CD4-positive, CD25-positive, alpha-beta regulatory T cell (primary cell): ENCODE measurements around the gene MTHFD1. TPM values are rescaled to one million over a fixed set of nuclear protein-coding genes. Genes with fewer than 3 reads are reported as not detected.

ENCODE experiments used
- ATAC-seq, 2 donors: fragments of 150-1000 bp; cut with Tn5 transposase; one replicate each; pipeline ENCODE4 v1.10.0; 2021; ENCODE audit warnings: low read depth in 2 of 2, moderate number of reproducible peaks in 2 of 2, moderate library complexity in 1 of 2
- DNase-seq, 3 donors: peaks; one replicate each; pipeline versions ENCODE4 v3.0.0 to v3.0.0-alpha.2; 2012 to 2022; ENCODE audit warnings: mixed read lengths in 1 of 3
- H3K27ac ChIP-seq: one replicate; pipeline ENCODE4 v1.7.0; 2013; ENCODE audit warnings: mild to moderate bottlenecking, low read length; ENCODE audit not compliant: insufficient read depth, poor library complexity, severe bottlenecking
- H3K27me3 ChIP-seq: one replicate; pipeline ENCODE4 v1.7.0; 2013; ENCODE audit warnings: low read length; ENCODE audit not compliant: control insufficient read depth, insufficient read depth
- H3K36me3 ChIP-seq: one replicate; pipeline ENCODE4 v1.7.0; 2013; ENCODE audit warnings: mild to moderate bottlenecking, low read length, moderate library complexity; ENCODE audit not compliant: control insufficient read depth, insufficient read depth
- H3K4me1 ChIP-seq: 2 replicates; pipeline ENCODE4 v1.7.0; 2013; ENCODE audit warnings: mild to moderate bottlenecking, low read length; ENCODE audit not compliant: insufficient read depth, control insufficient read depth, poor library complexity, severe bottlenecking
- H3K4me3 ChIP-seq: one replicate; pipeline ENCODE4 v1.7.0; 2013; ENCODE audit warnings: low read depth, mild to moderate bottlenecking, low read length, moderate library complexity
- H3K9me3 ChIP-seq, 2 experiments: 1 replicate in 1 of 2; 2 replicates in 1 of 2; pipeline ENCODE4 v1.7.0; 2013; ENCODE audit warnings: low read length in 2 of 2, mild to moderate bottlenecking in 1 of 2, moderate library complexity in 1 of 2; ENCODE audit not compliant: control insufficient read depth in 2 of 2
- H3K27ac Mint-ChIP-seq, 3 donors: one replicate each; pipeline ENCODE4 v1.8.0; 2020 to 2022; ENCODE audit warnings: mild to moderate bottlenecking in 3 of 3, mixed read lengths in 3 of 3, moderate library complexity in 2 of 3
- H3K27me3 Mint-ChIP-seq: one replicate; pipeline ENCODE4 v1.8.0; 2022; ENCODE audit warnings: mild to moderate bottlenecking, mixed read lengths
- H3K36me3 Mint-ChIP-seq: one replicate; pipeline ENCODE4 v1.8.0; 2020; ENCODE audit warnings: mixed read lengths
- H3K4me1 Mint-ChIP-seq, 4 donors: one replicate each; pipeline ENCODE4 v1.8.0; 2020 to 2022; ENCODE audit warnings: mixed read lengths in 4 of 4, mild to moderate bottlenecking in 1 of 4
- H3K4me3 Mint-ChIP-seq, 4 donors: one replicate each; pipeline ENCODE4 v1.8.0; 2020 to 2022; ENCODE audit warnings: mild to moderate bottlenecking in 4 of 4, mixed read lengths in 4 of 4, moderate library complexity in 3 of 4
- H3K9me3 Mint-ChIP-seq, 7 donors: one replicate each; pipeline ENCODE4 v1.8.0; 2020 to 2022; ENCODE audit warnings: mixed read lengths in 7 of 7, mild to moderate bottlenecking in 3 of 7, moderate library complexity in 2 of 7
- polyA plus RNA-seq, 4 donors: library from polyadenylated mRNA; unstranded; fragments of 300-500 nt; fragmentation: Illumina TruSeq; gene quantifications; one replicate each; pipeline ENCODE4 v1.2.3, GENCODE V29; 2021
- total RNA-seq: library from RNA; stranded (reverse); gene quantifications from one replicate; pipeline ENCODE4 v1.2.3, GENCODE V29; 2022

Gene MTHFD1
- total and polyA plus RNA-seq, 5 donors from 2014 or later: 38.7 to 60.4 (median 40.3) TPM

DNA sequence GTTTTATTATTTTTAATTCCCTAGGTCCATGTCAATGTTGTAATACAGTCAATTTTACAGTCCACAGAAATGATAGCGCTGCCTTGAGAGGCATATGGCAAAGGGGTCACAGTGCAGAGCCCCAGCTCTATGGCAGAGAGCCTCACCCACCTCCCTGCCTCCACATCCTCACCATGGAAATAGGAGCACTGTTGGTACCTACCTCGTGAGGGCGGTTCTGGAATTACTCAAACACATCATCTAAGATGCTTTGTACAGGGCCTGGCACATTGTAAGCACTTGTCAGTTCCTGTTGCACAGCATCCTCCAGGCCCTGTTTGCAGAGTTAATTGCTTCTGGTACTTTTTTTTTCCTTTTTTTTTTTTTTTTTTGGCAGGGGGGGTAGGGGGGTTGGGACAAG is 73.1 kb downstream of the MTHFD1 start:
- no peaks in the 10 kb centered on the region for H3K9me3 Mint-ChIP-seq
- H3K27me3 Mint-ChIP-seq: no peaks in the 10 kb centered on the region
- DNase-seq: no peak
- H3K4me3 Mint-ChIP-seq: no peak overlapping the region
- no peak for ATAC-seq
- Histone ChIP-seq H3K27ac (no peak overlapping the region), H3K9me3 (no peaks in the 10 kb centered on the region), H3K27me3 (no peaks in the 10 kb centered on the region), H3K36me3 (peaks cover 5% of the 10 kb centered on the region), H3K4me3 (no peak overlapping the region), H3K4me1 (peaks cover 19% of the 10 kb centered on the region)
- peaks cover 11 to 32% (median 19%) of the 10 kb centered on the region in 4 donors for H3K4me1 Mint-ChIP-seq
- peaks cover 9% of the 10 kb centered on the region for H3K36me3 Mint-ChIP-seq
- no peak overlapping the region for H3K27ac Mint-ChIP-seq

GRCh38 chr14:64463195-64463594 is 75.0 kb downstream of the MTHFD1 start:
- Histone ChIP-seq H3K27ac (no peak overlapping the region), H3K27me3 (no peaks in the 10 kb centered on the region), H3K36me3 (peaks cover 5% of the 10 kb centered on the region), H3K4me3 (no peak overlapping the region), H3K4me1 (peaks cover 37% of the 10 kb centered on the region), H3K9me3 (no peaks in the 10 kb centered on the region)
- H3K4me3 Mint-ChIP-seq: peak overlapping the region in 1 of 4 donors; percentile 86
- DNase-seq (no peak), ATAC-seq (no peak)
- H3K27ac Mint-ChIP-seq: no peak overlapping the region
- H3K36me3 Mint-ChIP-seq: peaks cover 5% of the 10 kb centered on the region
- no peaks in the 10 kb centered on the region for H3K27me3 Mint-ChIP-seq
- H3K4me1 Mint-ChIP-seq: peaks cover 26 to 49% (median 35%) of the 10 kb centered on the region in 4 donors
- H3K9me3 Mint-ChIP-seq: no peaks in the 10 kb centered on the region

DNA sequence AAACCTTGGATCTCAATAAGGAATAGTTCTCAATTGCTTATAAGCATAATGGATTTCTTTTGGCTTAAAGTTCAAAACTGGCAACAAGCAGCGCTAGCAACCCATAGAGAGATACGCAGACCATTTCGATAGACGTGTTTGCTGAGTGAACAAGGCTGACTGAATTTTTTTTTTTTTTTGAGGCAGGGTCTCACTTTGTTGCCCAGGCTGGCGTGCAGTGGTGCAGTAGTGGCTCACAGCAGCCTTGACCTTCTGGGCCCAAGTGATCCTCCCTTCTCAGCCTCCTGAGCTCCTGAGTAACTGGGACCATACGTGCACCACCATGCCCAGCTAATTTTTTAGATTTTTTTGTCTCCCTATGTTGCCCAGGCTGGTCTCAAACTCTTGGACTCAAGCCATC is 75.7 kb downstream of the MTHFD1 start:
- Mint-ChIP-seq H3K9me3 (no peaks in the 10 kb centered on the region), H3K4me3 (peak overlapping the region; percentile 29 to 88 (median 82)), H3K27ac (peak overlapping the region in 2 of 3 donors; percentile 18 to 77), H3K36me3 (peaks cover 5% of the 10 kb centered on the region), H3K4me1 (peaks cover 29 to 56% (median 39%) of the 10 kb centered on the region in 4 donors), H3K27me3 (no peaks in the 10 kb centered on the region)
- peaks cover 5% of the 10 kb centered on the region for H3K36me3 ChIP-seq
- H3K9me3 ChIP-seq: no peaks in the 10 kb centered on the region
- ATAC-seq (no peak), DNase-seq (no peak)
- no peaks in the 10 kb centered on the region for H3K27me3 ChIP-seq
- H3K4me1 ChIP-seq: peaks cover 38% of the 10 kb centered on the region
- H3K27ac ChIP-seq: no peak overlapping the region
- H3K4me3 ChIP-seq: no peak overlapping the region

GRCh38 chr14:64464651-64465050 is 76.5 kb downstream of the MTHFD1 start:
- peaks cover 5% of the 10 kb centered on the region for H3K36me3 ChIP-seq
- Mint-ChIP-seq H3K27ac (peak overlapping the region; percentile 48 to 77 (median 66)), H3K27me3 (no peaks in the 10 kb centered on the region), H3K9me3 (peaks cover 0 to 1% (median 0%) of the 10 kb centered on the region in 7 donors), H3K36me3 (peaks cover 5% of the 10 kb centered on the region), H3K4me3 (peak overlapping the region; percentile 86 to 91 (median 88)), H3K4me1 (peaks cover 29 to 60% (median 40%) of the 10 kb centered on the region in 4 donors)
- H3K27ac ChIP-seq: peak overlapping the region; percentile 1
- no peak for ATAC-seq
- H3K4me1 ChIP-seq: peaks cover 38% of the 10 kb centered on the region
- no peaks in the 10 kb centered on the region for H3K9me3 ChIP-seq
- H3K4me3 ChIP-seq: peak overlapping the region; percentile 77
- no peak for DNase-seq
- H3K27me3 ChIP-seq: no peaks in the 10 kb centered on the region

DNA sequence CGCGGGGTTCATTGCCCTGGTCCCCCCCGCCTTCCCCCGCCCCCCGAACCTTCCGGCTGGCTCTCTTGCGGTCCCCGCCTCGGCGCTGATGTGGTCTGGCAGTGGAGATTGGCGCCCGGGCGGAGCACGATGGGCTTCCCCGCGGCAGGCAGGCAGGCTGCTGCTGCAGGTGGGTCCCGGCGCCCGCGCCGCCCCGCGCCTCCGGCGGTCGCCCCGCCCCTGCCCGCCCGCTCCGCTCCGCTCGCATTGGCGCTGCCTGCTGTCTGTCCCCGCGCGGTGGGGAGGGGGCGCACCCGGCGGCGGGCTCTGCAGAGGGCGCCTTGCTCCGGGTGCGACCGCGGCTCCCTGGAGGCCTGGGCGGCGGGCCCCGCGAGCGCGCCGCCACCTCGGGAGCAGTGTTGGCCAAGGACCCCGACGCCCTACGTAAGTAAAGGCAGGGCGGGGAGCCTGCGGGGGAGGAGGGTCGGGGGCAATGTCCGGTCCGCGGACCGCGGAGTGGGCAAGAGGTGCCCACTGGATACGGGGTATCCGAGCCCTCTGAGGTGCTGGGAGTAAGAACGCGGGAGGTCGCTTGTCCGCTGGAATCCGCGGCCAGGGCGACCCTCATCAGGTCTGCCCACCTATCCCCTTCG is 77.2 kb downstream of the MTHFD1 start, which contains the start of gene AKAP5:
Gene AKAP5 (plus strand): TSS at position 309 of the 632 bp plus-strand sequence. CDS start 2,896 bp downstream, outside the sequence.
- Histone ChIP-seq H3K27ac (peak within 1 kb of the TSS; percentile 7), H3K4me3 (peak within 1 kb of the TSS; percentile 77), H3K27me3 (no peaks in the 10 kb centered on the region), H3K36me3 (peaks cover 5% of the 10 kb centered on the region), H3K4me1 (peaks cover 38% of the 10 kb centered on the region), H3K9me3 (no peaks in the 10 kb centered on the region)
- Mint-ChIP-seq H3K4me3 (peak within 1 kb of the TSS; percentile 88 to 94 (median 90)), H3K27ac (peak within 1 kb of the TSS; percentile 75 to 80 (median 78)), H3K4me1 (peaks cover 25 to 56% (median 39%) of the 10 kb centered on the region in 4 donors), H3K36me3 (no peaks in the 10 kb centered on the region), H3K27me3 (no peaks in the 10 kb centered on the region), H3K9me3 (peaks cover 0 to 1% (median 0%) of the 10 kb centered on the region in 7 donors)
- DNase-seq (peak; percentile 56 to 68 (median 67)), ATAC-seq (peak; percentile 81)

DNA sequence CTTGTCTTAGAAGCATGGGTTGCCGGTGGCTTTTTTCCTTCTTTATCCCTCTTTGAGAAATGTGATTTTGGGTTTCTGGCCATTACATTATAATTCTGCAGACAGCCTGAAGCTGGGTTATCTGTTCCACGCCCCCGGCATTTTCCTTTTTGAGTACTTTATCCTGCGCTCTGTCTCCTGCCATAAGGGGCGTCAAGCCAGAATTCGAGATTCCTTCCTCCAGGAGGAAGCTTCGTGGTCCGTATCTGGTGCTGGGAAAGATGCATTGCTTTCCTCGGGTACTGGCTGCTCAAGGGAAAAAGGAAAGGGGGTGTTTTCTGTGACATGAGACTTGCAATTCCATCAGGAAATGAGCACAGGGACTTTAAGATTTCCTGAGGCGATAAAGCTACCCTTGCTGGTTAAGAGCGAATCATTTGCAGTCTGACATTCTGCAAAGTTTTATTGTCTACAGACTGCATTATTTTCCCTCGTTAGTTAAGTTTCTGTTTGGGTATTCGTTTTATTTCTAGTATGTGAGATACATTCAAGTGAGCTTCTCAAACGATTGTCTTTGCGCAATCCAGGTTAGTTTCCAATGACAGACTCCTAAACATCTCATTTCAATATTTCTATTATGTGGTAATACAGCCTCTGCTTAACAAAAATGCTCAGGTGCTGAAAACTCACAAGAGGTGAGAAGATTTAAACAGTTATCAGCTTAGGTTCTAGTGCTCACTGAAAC is 77.8 kb downstream of the MTHFD1 start:
- H3K4me1 Mint-ChIP-seq: peaks cover 25 to 52% (median 39%) of the 10 kb centered on the region in 4 donors
- DNase-seq (peak in 1 of 3 donors; percentile 12), ATAC-seq (no peak)
- H3K36me3 ChIP-seq: peaks cover 5% of the 10 kb centered on the region
- no peaks in the 10 kb centered on the region for H3K9me3 ChIP-seq
- H3K27ac ChIP-seq: peak overlapping the region; percentile 7
- H3K4me3 ChIP-seq: peak overlapping the region; percentile 74
- no peaks in the 10 kb centered on the region for H3K36me3 Mint-ChIP-seq
- H3K27me3 ChIP-seq: no peaks in the 10 kb centered on the region
- H3K27me3 Mint-ChIP-seq: no peaks in the 10 kb centered on the region
- H3K4me1 ChIP-seq: peaks cover 38% of the 10 kb centered on the region
- H3K27ac Mint-ChIP-seq: peak overlapping the region; percentile 75 to 80 (median 78)
- peak overlapping the region; percentile 82 to 94 (median 88) for H3K4me3 Mint-ChIP-seq
- H3K9me3 Mint-ChIP-seq: peaks cover 0 to 1% (median 0%) of the 10 kb centered on the region in 7 donors

- Mint-ChIP-seq H3K9me3 (peaks cover 0 to 1% (median 0%) of the 10 kb centered on the region in 7 donors), H3K4me1 (peaks cover 29 to 56% (median 41%) of the 10 kb centered on the region in 4 donors), H3K4me3 (peak overlapping the region in 2 of 4 donors; percentile 10 to 88), H3K36me3 (no peaks in the 10 kb centered on the region), H3K27ac (peak overlapping the region in 1 of 3 donors; percentile 48), H3K27me3 (no peaks in the 10 kb centered on the region)
- Histone ChIP-seq H3K9me3 (no peaks in the 10 kb centered on the region), H3K4me1 (peaks cover 38% of the 10 kb centered on the region), H3K27ac (peak overlapping the region; percentile 28), H3K36me3 (peaks cover 4% of the 10 kb centered on the region), H3K27me3 (no peaks in the 10 kb centered on the region), H3K4me3 (peak overlapping the region; percentile 20)
- DNase-seq: no peak
- no peak for ATAC-seq
These were observed 78.9 kb downstream of the MTHFD1 start for GRCh38 chr14:64467101-64467500.
